HG02943 (cell line): ENCODE data around the gene TMEM131.
"Not testable (repeated sequence)": the region's sequence is repeated elsewhere in the genome, so short reads cannot be mapped to it uniquely, and the experiment has no call there.

Experiments
- ATAC-seq: cut with Tn5 transposase; IDR thresholded peaks from one replicate; pipeline ENCODE4 v1.9.1; 2021; ENCODE audit warnings: mild to moderate bottlenecking, low read depth, moderate library complexity; ENCODE audit not compliant: unreplicated experiment

The TMEM131 gene

GRCh38 chr2:97826266-97826847 lies 169.4 kb downstream of the TMEM131 start:
- ATAC-seq, result not testable (repeated sequence)

GRCh38 chr2:97824011-97824410 lies 171.7 kb downstream of the TMEM131 start:
- ATAC-seq, result not testable (repeated sequence)

GRCh38 chr2:97821862-97822261 lies 173.9 kb downstream of the TMEM131 start:
- ATAC-seq, result not testable (repeated sequence)

GRCh38 chr2:97819754-97820153 lies 176.0 kb downstream of the TMEM131 start:
- no peak for ATAC-seq

GRCh38 chr2:97816411-97816810 lies 179.3 kb downstream of the TMEM131 start:
- no peak for ATAC-seq

- ATAC-seq, result no peak
Measured at GRCh38 chr2:97812931-97813330, 182.8 kb downstream of the TMEM131 start.

- ATAC-seq, result no peak
Measured at GRCh38 chr2:97808816-97809215, 186.9 kb downstream of the TMEM131 start.

- no peak for ATAC-seq
Measured at GRCh38 chr2:97806738-97807618, 188.8 kb downstream of the TMEM131 start.

GRCh38 chr2:97805776-97806175 lies 190.0 kb downstream of the TMEM131 start:
- ATAC-seq, result no peak

- ATAC-seq, result no peak
Measured at GRCh38 chr2:97801028-97801427, 194.7 kb downstream of the TMEM131 start.

- ATAC-seq, result no peak
Measured at GRCh38 chr2:97798416-97798815, 197.3 kb downstream of the TMEM131 start.

GRCh38 chr2:97797355-97797754 lies 198.4 kb downstream of the TMEM131 start:
- no peak for ATAC-seq

GRCh38 chr2:97796465-97797126 lies 199.2 kb downstream of the TMEM131 start:
- no peak for ATAC-seq

- no peak for ATAC-seq
Measured at GRCh38 chr2:97792416-97792815, 203.3 kb downstream of the TMEM131 start.

- no peak for ATAC-seq
Measured at GRCh38 chr2:97788986-97789644, 206.6 kb downstream of the TMEM131 start.

- ATAC-seq, result no peak
Measured at GRCh38 chr2:97785818-97786217, 209.9 kb downstream of the TMEM131 start.

GRCh38 chr2:97784953-97785352 lies 210.8 kb downstream of the TMEM131 start:
- ATAC-seq, result no peak

GRCh38 chr2:97781981-97782380 lies 213.8 kb downstream of the TMEM131 start:
- ATAC-seq, result no peak

GRCh38 chr2:97779141-97779540 lies 216.6 kb downstream of the TMEM131 start:
- no peak for ATAC-seq

- no peak for ATAC-seq
Measured at GRCh38 chr2:97775074-97775473, 220.7 kb downstream of the TMEM131 start.

GRCh38 chr2:97774425-97774824 lies 221.3 kb downstream of the TMEM131 start:
- no peak for ATAC-seq
